MM.1S (cell line): ENCODE data around the gene FBN2.

Experiments
- DNase-seq: peaks from one replicate; pipeline ENCODE4 v3.0.0-alpha.2; 2015
- H2AFZ ChIP-seq: fragments of 300-600 bp; sonication (generic); 2 replicates; pipeline ENCODE4 v1.6.0; 2016; ENCODE audit warnings: antibody characterized with exemption, low read length
- H3F3A ChIP-seq: fragments of 300-600 bp; sonication (generic); 2 replicates; pipeline ENCODE4 v1.6.1; 2016; ENCODE audit warnings: mild to moderate bottlenecking, antibody characterized with exemption, low read length, moderate library complexity, mixed read lengths; ENCODE audit not compliant: insufficient read depth
- H3K27ac ChIP-seq: fragments of 300-600 bp; sonication (generic); 2 replicates; pipeline ENCODE4 v1.5.1; 2016; ENCODE audit warnings: mild to moderate bottlenecking, low read length
- H3K27me3 ChIP-seq: fragments of 300-600 bp; sonication (generic); replicated peaks from 2 replicates; pipeline ENCODE4 v1.6.0; 2016; ENCODE audit warnings: low read length; ENCODE audit not compliant: insufficient read depth
- H3K36me3 ChIP-seq: fragments of 300-600 bp; sonication (generic); replicated peaks from 2 replicates; pipeline ENCODE4 v1.6.1; 2016; ENCODE audit warnings: mild to moderate bottlenecking, low read length, mixed read lengths; ENCODE audit not compliant: insufficient read depth
- H3K4me1 ChIP-seq: fragments of 300-600 bp; sonication (generic); 2 replicates; pipeline ENCODE4 v1.6.1; 2016; ENCODE audit warnings: low read length, mixed read lengths
- H3K4me2 ChIP-seq: fragments of 300-600 bp; sonication (generic); 2 replicates; pipeline ENCODE4 v1.6.0; 2016; ENCODE audit warnings: low read depth, low read length
- H3K4me3 ChIP-seq: fragments of 300-600 bp; sonication (generic); 2 replicates; pipeline ENCODE4 v1.5.1; 2016; ENCODE audit warnings: low read length, mixed read lengths
- H3K79me2 ChIP-seq: fragments of 300-600 bp; sonication (generic); 2 replicates; pipeline ENCODE4 v1.6.1; 2016; ENCODE audit warnings: mixed run types, low read length, mixed read lengths
- H3K9ac ChIP-seq: fragments of 300-600 bp; sonication (generic); 2 replicates; pipeline ENCODE4 v1.6.1; 2016; ENCODE audit warnings: low read length, mixed read lengths
- H3K9me2 ChIP-seq: fragments of 300-600 bp; sonication (generic); replicated peaks from 2 replicates; pipeline ENCODE4 v1.6.1; 2016; ENCODE audit warnings: mild to moderate bottlenecking, low read length, mixed read lengths; ENCODE audit not compliant: insufficient read depth
- H3K9me3 ChIP-seq: fragments of 300-600 bp; sonication (generic); replicated peaks from 2 replicates; pipeline ENCODE4 v1.6.1; 2016; ENCODE audit warnings: mild to moderate bottlenecking, low read length, mixed read lengths; ENCODE audit not compliant: insufficient read depth
- H4K20me1 ChIP-seq: fragments of 300-600 bp; sonication (generic); 2 replicates; pipeline ENCODE4 v1.6.1; 2016; ENCODE audit warnings: mild to moderate bottlenecking, low read length, moderate library complexity, mixed read lengths; ENCODE audit not compliant: insufficient read depth
- CTCF ChIP-seq: fragments of 300-600 bp; sonication (generic); IDR thresholded peaks from 2 replicates; pipeline ENCODE4 v1.5.1; 2016; ENCODE audit warnings: antibody characterized with exemption, low read length, mixed read lengths
- EZH2 ChIP-seq: fragments of 300-600 bp; sonication (generic); optimal IDR thresholded peaks from 2 replicates; pipeline ENCODE3; 2017; ENCODE audit warnings: low read depth, mild to moderate bottlenecking, antibody characterized with exemption, low read length, mixed read lengths
- EZH2phosphoT487 ChIP-seq: fragments of 300-600 bp; sonication (generic); IDR thresholded peaks from 2 replicates; pipeline ENCODE4 v1.6.1; 2018; ENCODE audit warnings: antibody characterized with exemption, low read length

FBN2 gene

GRCh38 chr5:128535251-128535650 is 2.8 kb downstream of the FBN2 start:
- H3F3A ChIP-seq, result no peaks in the 10 kb centered on the region
- no peaks in the 10 kb centered on the region for H4K20me1 ChIP-seq
- no peak for DNase-seq
- H2AFZ ChIP-seq, result no peak overlapping the region
- H3K4me2 ChIP-seq, result no peak overlapping the region
- H3K27me3 ChIP-seq, result no peaks in the 10 kb centered on the region
- no peak overlapping the region for H3K4me3 ChIP-seq
- no peaks in the 10 kb centered on the region for H3K4me1 ChIP-seq
- H3K79me2 ChIP-seq, result no peaks in the 10 kb centered on the region
- no peaks in the 10 kb centered on the region for H3K36me3 ChIP-seq
- no peak for TF ChIP-seq CTCF
- TF ChIP-seq EZH2, result no peak
- no peak for TF ChIP-seq EZH2phosphoT487
- no peak overlapping the region for H3K9ac ChIP-seq
- H3K27ac ChIP-seq, result no peak overlapping the region
- H3K9me3 ChIP-seq, result no peaks in the 10 kb centered on the region
- H3K9me2 ChIP-seq, result no peaks in the 10 kb centered on the region

GRCh38 chr5:128534726-128535125 is 3.3 kb downstream of the FBN2 start:
- Histone ChIP-seq H3K9ac (no peak overlapping the region), H3K9me3 (no peaks in the 10 kb centered on the region), H3K4me2 (no peak overlapping the region), H3K4me1 (no peaks in the 10 kb centered on the region), H3K79me2 (no peaks in the 10 kb centered on the region), H2AFZ (no peak overlapping the region), H4K20me1 (no peaks in the 10 kb centered on the region), H3K9me2 (no peaks in the 10 kb centered on the region), H3K4me3 (no peak overlapping the region), H3K27ac (no peak overlapping the region), H3F3A (no peaks in the 10 kb centered on the region), H3K36me3 (no peaks in the 10 kb centered on the region), H3K27me3 (no peaks in the 10 kb centered on the region)
- TF ChIP-seq CTCF (no peak), EZH2phosphoT487 (no peak), EZH2 (no peak)
- no peak for DNase-seq

- H3K4me2 ChIP-seq, result no peak overlapping the region
- no peaks in the 10 kb centered on the region for H3F3A ChIP-seq
- no peaks in the 10 kb centered on the region for H3K4me1 ChIP-seq
- no peak overlapping the region for H3K27ac ChIP-seq
- H3K9me2 ChIP-seq, result no peaks in the 10 kb centered on the region
- no peaks in the 10 kb centered on the region for H3K79me2 ChIP-seq
- no peaks in the 10 kb centered on the region for H3K27me3 ChIP-seq
- no peak for TF ChIP-seq EZH2
- TF ChIP-seq EZH2phosphoT487, result no peak
- no peak for TF ChIP-seq CTCF
- no peak overlapping the region for H3K9ac ChIP-seq
- H4K20me1 ChIP-seq, result no peaks in the 10 kb centered on the region
- H3K36me3 ChIP-seq, result no peaks in the 10 kb centered on the region
- no peak overlapping the region for H3K4me3 ChIP-seq
- H3K9me3 ChIP-seq, result no peaks in the 10 kb centered on the region
- no peak overlapping the region for H2AFZ ChIP-seq
- DNase-seq, result no peak
These were observed 5.3 kb downstream of the FBN2 start for GRCh38 chr5:128532776-128533175.
